GM19099 (cell line): Measurements from ENCODE around the gene C19orf33.

Experiments used
- POLR2A ChIP-seq: IDR thresholded peaks from 3 replicates; pipeline ENCODE4 v1.6.1; 2011; ENCODE audit warnings: low read depth; ENCODE audit not compliant: insufficient read length; ENCODE audit errors: extremely low read depth

Gene C19orf33

GRCh38 chr19:38316477-38317067 is 12.5 kb downstream of the C19orf33 start:
- TF ChIP-seq POLR2A: no peak

- TF ChIP-seq POLR2A: peak; percentile 24
Observed at GRCh38 chr19:38317104-38317612, 13.1 kb downstream of the C19orf33 start.

- TF ChIP-seq POLR2A: no peak
Observed at GRCh38 chr19:38318660-38319059, 14.6 kb downstream of the C19orf33 start.

DNA sequence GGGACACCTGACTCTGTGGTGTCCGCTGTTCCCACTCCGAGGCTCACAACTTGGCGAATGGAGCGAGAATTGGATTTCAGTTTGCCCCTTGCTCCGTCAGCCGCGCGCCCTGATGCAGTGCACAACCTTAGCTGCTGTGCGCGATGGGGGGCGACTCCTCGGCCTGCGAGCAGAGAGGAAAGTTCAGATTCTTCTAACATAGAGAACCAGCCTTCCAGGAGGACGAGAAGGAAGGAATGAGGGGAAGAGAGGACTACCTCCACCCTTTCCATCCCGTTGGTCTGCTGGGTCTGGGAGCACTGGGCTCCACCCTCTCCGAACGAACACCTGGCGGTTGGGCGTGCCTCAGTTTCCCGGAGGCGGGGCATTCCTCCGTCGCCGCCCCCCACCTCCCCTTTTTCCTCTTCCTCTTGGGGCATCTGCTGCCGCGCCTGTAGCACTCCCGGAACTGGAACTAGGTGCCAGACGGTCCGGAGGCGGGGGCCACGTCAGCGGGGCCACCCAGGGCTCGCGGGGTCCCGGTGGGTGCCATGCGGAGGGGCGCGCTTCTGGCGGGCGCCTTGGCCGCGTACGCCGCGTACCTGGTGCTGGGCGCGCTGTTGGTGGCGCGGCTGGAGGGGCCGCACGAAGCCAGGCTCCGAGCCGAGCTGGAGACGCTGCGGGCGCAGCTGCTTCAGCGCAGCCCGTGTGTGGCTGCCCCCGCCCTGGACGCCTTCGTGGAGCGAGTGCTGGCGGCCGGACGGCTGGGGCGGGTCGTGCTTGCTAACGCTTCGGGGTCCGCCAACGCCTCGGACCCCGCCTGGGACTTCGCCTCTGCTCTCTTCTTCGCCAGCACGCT is 15.6 kb downstream of the C19orf33 start, which contains the start of gene KCNK6:
KCNK6 (plus strand) TSS at position 425 of the 838 bp plus-strand sequence; CDS start at position 531, 106 bp downstream.
- TF ChIP-seq POLR2A: no peak

GRCh38 chr19:38320969-38321339 is 16.9 kb downstream of the C19orf33 start:
- TF ChIP-seq POLR2A: no peak

GRCh38 chr19:38321646-38322196 is 17.7 kb downstream of the C19orf33 start:
- TF ChIP-seq POLR2A: no peak

GRCh38 chr19:38323291-38323690 is 19.2 kb downstream of the C19orf33 start:
- TF ChIP-seq POLR2A: no peak

- TF ChIP-seq POLR2A: no peak
Observed at GRCh38 chr19:38324431-38324830, 20.4 kb downstream of the C19orf33 start.

DNA sequence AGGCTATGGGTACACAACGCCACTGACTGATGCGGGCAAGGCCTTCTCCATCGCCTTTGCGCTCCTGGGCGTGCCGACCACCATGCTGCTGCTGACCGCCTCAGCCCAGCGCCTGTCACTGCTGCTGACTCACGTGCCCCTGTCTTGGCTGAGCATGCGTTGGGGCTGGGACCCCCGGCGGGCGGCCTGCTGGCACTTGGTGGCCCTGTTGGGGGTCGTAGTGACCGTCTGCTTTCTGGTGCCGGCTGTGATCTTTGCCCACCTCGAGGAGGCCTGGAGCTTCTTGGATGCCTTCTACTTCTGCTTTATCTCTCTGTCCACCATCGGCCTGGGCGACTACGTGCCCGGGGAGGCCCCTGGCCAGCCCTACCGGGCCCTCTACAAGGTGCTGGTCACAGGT is 22.5 kb downstream of the C19orf33 start:
- TF ChIP-seq POLR2A: no peak

DNA sequence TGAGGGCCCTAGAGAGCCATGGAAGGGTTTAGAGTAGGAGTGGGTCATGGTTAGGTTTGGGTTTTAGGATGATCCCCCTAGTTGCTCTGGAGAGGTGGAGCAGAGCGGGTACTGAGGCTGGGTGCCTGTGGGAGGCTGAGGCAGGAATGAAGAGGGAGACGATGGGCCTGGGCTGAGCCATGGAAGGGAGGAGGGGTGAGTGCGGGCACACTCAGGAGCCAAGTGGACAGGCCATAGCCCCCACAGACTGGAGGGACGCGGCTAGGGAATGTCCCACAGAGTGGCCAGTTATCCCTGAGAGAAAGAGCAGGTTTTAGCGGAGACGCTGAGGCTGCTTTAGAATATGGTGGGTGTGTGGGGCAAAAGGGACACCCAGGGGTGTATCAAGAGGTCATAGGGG is 25.6 kb downstream of the C19orf33 start:
- no peak for TF ChIP-seq POLR2A

GRCh38 chr19:38331728-38332127 is 27.7 kb downstream of the C19orf33 start:
- no peak for TF ChIP-seq POLR2A

DNA sequence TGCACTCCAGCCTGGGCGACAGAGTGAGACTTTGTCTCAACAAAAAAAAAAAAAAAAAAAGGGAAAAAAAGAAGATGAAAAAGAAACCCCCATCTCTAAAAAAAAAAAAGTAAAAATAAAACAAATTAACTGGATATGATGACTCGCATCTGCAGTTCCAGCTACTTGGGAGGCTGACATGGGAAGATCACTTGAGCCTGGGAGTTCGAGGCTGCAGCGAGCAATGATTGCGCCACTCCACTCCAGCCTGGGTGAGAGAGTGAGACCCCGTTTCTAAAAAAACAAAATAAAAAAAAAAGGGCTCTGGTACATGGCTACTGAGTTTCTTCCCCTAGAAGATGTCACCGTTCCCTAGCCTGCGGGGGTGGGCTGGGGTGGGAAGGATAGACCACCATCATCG is 29.2 kb downstream of the C19orf33 start:
- TF ChIP-seq POLR2A: no peak

DNA sequence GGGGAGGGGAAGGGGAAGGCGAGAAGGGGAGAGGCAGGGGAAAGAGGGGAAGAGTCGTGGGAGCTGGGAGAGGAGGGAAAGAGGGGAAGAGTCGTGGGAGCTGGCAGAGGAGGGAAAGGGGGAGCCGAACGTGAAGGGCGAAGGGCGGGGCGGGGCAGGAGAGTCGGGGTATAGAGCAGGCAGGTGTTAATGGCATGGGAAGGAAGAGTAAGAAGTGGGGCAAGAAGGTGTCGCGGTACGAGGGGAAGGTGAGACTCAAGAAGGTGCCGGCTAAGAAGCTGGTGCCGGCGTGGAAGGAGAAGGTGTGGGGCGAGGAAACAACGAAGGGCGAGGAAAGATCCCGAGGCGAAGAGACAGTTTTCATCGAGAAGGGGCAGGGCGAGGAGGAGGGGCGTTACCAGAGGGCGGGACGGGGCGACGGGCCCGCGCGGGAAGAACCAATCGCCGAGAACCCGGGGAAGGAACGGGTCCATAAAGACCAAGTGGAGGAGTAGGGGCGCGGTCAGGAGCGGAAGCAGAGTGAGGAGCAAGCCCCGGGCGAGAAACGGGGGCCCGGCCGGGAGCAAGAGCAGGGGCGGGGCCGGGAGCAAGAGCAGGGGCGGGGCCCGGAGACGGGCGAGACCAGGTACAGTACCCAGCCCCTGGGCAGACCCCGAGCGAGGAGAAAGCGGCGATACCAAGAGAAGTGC is 32.0 kb downstream of the C19orf33 start:
- TF ChIP-seq POLR2A: peak; percentile 41

DNA sequence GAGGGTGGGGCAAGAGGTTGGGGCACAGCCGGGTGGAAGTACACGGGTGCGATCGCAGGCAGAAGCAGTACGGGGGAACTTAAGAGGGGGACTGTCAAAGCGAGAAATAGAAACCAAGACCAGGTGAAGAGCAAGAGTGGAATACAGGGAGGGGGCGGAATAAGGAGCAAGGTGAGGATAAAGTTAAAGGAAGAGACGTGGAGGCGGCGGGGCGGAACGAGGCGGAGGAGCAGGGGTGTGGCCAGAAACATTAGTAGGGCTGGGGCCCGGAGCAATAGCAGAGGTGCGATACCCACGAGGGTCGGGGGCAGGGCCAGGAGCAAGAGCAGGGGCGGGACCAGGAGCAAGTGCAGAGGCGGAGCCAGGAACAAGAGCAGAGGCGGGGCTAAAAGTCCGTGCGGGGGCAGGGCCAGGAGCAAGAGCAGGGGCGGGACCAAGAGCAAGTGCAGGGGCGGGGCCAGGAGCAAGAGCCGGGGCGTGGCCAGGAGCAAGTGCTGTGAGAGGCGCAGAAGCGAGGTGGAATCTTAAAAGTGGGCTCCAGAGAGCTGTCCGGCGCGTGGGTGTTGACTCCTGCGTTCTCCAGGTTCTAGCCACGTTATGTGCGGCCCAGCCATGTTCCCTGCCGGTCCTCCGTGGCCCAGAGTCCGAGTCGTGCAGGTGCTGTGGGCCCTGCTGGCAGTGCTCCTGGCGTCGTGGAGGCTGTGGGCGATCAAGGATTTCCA is 32.7 kb downstream of the C19orf33 start:
- TF ChIP-seq POLR2A: no peak

GRCh38 chr19:38337360-38337653 is 33.3 kb downstream of the C19orf33 start:
- TF ChIP-seq POLR2A: no peak

- TF ChIP-seq POLR2A: no peak
Observed at GRCh38 chr19:38340927-38341326, 36.9 kb downstream of the C19orf33 start.

DNA sequence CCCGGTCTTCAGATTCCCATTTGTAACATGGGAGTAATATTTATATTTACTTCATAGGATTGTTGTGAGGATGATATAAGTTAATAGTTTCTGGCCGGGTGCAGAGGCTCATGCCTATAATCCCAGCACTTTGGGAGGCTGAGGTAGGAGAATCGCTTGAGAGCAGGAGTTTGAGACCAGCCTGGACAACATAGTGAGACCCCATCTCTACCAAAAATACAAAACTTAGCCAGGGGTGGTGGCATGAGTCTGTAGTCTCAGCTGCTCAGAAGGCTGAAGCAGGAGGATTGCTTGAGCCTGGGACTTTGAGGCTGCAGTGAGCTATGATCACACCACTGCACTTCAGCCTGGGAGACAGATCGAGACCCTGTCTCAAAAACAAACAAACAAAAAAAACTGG is 42.8 kb downstream of the C19orf33 start:
- no peak for TF ChIP-seq POLR2A
